GM18499 (cell line): ENCODE measurements around the gene PALMD.

Experiments
- ATAC-seq: cut with Tn5 transposase; IDR thresholded peaks from one replicate; pipeline ENCODE4 v1.9.1; 2021; ENCODE audit warnings: moderate number of reproducible peaks; ENCODE audit not compliant: insufficient read depth, unreplicated experiment

The PALMD gene

DNA sequence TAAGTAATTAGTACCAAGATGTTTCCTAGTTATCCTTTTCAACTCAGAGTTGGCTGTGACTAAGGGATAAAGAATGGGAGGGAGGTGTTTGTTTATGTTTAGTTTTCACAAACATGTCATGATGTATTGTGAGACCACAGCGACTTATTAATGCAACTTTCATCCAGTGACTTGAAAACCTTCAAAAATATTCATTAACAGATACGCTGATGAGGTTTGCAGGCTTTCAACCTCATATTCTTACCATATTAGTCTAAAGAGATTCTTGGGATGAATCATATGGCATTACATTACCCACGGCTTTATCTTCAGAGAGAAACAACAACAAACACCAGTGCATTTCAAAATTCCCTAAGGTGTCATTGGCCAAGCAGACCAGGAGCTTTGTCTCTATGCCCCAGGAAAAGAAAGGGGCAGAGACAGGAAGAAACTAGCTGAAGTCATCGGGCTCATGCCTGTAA lies 36.4 kb downstream of the PALMD start:
- ATAC-seq = no peak

DNA sequence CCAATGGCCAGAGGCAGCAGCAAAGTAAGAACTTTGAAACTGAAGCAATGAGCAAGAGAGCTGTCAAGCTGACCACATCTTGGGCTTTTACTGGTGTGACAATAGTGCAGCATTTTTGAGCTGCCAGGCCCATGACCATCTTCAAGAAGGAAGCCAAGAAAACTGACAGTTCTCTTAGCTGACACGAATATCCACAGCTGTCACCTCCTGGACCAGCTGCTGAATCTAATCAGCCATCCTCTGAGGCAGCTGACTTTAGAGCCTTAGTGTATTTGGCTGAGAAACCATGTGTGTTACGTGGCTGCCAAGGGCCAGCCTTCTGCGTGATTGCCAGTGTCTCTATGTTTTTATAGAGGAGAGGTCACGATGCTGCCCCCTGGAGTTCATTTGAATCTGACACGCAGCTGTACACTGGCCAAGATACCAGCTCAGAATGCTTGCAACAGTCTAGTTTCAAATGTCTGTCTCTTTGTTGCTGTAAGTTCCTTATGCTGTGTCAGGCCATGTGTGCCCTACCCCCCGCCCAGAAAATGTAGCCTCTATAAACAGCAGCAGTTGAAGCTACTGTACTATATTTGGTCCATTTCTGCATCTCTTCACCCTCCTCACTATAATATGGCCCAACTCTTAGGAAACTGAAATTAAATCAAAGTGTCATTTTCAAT lies 39.7 kb downstream of the PALMD start:
- ATAC-seq = peak; percentile 82

DNA sequence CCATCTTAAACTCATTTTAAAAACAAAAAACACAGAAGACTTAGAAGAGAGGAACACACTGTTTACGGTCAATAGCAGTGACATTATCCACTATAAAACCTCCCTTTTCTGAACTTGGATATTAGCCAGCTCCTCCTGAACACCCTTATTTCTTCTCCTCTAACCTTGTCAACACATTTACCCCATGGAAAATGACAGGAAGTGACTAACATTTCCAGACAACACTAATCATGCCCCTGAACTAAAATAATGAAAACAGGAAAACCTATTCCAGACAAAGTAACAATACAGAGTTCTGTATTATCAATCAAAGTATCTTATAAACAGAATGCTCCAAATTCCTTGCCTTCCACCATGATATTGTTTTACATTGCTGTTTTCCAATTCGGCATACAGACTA lies 45.3 kb downstream of the PALMD start:
- ATAC-seq = no peak

DNA sequence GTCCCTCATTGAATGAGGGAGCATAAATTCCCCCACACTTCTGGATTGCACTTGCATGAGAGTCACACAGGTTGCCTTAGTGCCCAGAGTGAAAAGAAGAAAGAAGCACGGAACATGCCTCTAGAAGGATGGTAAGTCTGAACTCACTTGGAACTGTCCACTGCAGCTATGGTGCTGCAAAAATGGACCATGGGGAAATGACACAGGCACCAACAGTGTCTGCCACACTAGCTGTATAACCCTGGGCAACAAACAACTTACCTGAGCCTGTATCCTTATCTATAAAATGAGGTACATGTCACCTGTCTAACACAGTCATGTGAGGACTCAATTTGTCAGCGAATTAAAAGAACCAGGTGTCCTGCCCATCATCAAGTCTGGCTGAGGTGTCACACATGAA lies 50.7 kb downstream of the PALMD start:
- no peak for ATAC-seq

DNA sequence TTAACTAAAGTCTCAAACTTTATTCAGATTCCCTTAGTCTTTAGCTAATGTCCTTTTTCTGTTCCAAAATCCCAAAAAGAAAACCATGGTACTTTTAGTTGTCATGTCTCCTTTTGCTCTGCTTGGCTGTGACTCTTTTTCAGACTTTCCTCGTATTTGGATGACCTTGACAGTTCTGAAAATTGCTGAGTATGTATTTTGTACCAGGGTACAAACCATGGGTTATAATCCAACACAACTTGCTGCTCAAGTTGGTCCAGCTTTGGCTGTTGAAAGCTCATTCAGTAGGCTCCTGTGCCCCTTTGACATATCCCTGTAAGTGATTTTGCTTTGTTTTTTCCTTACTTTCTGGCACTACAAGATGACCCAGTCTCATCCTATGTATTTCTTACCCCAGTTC lies 51.7 kb downstream of the PALMD start:
- ATAC-seq = no peak

DNA sequence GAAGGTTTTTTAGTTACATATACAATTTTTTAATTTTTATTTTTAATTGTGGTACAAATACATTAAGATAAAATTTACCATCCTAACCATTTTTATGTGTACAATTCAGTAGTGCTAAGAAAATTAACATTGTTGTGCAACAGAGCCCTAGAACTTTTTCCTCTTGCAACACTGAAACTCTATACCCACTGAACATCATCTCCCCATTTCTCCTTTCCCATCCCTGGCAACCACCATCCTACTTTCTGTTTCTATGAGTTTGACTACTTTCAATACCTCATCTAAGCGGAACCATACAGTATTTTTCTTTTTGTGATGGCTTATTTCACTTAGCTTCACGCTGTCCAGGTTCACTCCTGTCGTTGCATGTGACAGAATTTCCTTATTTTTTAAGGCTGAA lies 54.1 kb downstream of the PALMD start:
- ATAC-seq = no peak

DNA sequence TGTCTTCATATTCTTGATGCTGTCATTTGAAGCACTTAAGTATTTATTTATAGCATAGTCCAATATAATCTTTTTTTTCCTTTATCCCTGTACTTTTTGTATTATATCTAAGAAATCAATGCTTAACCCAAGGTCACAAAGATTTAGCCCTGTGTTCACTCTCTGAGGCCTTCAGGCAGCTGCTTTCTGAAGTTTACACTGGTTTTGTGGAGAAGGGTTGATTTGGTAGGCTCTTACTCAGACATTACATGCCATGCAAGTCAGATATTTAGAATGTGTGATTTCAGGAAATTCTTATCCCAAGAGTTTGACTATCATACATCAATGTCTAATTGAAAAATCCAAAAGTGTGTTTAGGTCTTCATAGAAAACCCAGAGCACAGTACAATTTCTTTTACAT lies 56.3 kb downstream of the PALMD start:
- no peak for ATAC-seq

DNA sequence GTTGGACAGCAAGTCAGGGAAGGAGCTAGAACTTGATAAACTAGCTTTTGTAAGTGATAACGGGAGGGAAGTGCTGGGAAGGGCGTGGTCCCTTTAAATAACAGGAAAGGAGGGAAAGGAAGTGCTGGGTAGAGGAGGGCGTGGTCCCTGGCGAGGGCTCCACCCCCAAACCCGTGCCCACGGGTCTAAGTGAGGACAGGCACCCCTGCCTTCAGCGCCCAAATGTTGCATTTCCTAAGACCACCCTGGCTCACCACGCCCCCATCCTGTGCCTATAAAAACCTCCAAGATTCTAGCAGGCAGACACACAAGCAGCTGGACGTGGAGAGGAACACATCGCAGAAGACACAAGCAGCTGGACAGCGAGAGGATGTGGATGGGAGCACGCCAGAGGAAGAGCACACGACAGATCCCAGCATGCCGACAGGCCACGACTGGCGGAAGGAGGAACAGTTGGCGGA lies 58.5 kb downstream of the PALMD start:
- no peak for ATAC-seq

DNA sequence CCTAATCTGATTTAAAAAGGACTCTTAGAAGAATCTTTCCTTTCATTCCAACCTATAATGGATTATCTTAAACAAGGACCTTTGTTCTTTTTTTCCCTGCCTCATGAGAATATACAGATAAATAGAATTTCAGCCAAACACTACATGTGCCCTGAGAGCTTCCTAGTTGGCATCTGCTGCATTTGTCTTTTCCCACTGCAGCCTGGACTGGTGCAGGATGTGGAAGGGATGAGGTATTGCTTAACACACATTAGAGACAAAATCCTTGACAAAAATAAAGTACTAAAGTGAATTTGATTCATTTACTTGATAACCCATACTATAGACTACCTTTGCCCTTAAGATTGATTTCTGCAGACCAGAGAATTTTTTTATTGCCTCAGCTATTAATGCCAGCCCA lies 59.5 kb downstream of the PALMD start:
- ATAC-seq = no peak

DNA sequence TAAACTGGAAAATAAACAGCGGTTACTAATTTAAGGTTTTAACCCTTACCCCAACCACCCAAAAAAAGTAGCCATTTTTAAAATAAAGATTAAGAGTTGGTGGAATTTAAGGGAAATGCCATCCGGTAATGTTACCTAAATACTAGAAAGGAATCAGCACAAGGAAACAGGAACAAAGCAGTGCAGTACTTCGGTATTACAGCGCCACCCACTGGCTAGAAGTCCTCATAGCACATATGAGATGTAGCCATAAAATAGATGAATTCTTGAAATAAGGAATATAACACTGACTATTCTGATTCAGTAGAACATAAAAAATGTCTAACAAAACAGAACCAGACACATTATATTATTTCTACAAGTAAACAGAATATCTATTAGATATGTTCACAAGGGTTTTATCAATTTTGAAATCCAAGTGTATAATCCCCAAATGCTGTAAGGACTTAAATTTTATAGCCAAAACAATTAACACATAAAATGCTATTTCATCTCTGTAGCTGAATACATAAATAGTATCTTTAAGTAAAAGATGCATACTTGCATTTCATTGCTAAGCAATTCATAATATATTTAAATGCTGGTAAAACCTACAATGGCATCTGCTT lies 61.7 kb downstream of the PALMD start:
- peak; percentile 59 for ATAC-seq

DNA sequence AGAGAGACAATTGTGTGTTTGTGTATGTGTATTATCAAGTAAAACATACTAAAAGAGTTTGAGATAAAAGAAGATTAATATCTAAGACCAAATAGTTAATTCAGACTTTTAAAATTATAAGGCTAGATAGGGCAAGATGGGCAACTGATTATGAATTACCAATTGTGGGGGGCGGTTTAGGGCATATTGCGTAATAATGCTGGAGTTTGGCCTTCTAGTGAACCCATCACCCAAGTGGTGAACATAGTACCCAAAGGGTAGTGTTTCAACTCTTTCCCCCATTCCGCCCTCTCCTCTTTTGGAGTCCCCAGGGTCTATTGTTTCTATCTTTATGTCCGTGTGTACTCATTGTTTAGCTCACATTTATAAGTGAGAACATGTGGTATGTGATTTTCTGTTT lies 65.1 kb downstream of the PALMD start:
- no peak for ATAC-seq

DNA sequence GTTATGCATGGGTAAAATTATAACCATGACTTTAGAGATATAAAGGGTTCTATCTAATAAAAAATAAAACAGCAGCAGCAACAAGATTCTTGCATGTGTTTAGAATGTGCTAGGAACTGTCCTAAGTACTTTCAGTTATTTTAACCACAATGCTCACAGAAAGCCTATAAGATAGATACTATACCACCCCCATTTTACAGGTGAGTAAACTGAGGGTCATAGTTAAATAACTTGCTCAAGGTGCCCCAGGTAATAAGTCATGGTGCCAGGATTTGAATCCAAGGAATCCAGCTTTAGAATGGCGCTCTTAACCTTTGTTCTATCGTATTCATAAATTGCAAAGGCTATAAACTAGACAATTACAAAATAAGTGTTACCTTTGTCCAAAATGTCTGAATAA lies 67.1 kb downstream of the PALMD start:
- ATAC-seq = no peak

DNA sequence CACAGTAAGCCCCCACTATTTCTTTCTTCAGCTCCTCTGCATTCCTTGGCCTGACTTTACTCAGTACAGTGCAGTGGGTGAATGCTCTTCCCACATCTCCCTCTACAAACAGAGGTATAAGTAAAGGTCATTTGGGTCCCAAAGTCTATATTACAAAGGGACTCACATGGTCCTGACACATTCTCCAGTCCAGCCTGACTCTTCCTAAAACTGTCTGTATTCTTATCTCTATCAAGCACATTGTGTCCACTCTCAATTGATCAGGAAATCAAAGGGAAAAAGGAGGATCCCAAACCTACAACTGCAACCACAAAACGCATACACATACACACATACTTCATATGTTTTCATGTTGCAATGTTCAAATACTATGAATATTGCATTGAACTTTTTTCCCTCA lies 71.1 kb downstream of the PALMD start:
- ATAC-seq = no peak

DNA sequence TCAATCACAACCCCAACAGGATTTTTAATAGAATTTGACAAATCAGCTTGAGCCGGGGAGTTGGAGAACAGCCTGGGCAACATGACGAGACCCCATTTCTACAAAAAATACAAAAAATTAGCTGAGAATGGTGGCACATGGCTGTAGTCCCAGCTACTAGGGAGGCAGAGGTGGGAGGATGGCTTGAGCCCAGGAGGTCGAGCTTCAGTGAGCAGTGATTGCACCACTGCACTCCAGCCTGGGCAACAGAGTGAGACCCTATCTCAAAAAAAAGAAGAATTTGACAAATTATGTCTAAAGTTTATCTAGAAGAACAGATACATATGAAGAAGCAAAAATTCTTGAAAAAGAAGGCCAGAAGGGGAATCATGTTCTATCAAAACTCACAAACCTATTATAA lies 77.3 kb downstream of the PALMD start:
- no peak for ATAC-seq

DNA sequence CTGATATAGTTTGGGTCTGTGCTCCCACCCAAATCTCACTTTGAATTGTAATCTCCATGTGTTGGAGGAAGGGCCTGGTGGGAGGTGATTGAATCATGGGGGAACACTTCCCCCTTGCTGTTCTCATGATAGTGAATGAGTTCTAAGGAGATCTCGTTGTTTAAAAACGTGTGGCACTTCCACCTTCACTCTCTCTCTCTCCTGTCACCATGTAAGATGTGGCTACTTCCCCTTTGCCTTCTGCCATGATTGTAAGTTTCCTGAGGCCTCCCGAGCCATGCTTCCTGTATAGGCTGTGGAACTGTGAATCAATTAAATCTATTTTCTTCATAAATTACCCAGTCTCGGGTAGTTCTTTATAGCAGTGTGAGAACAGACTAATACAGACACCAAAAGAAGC lies 80.1 kb downstream of the PALMD start:
- ATAC-seq = no peak

DNA sequence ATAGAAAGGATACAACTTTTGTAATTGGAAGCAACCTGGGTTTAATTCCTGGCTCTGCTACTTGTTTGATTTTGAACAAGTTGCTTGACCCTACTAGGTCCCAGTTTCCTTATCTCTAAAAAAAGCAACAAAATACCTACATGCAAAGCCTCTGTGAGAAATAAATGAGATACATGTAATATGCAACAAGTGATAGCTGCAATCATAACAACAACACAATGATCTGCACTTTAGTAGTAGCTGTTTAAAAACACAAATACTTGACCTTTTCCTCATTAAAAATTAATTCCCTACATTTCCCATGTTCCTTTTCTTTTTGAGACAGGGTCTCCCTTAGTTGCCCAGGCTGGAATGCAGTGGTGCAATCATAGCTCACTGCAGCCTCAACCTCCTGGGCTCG lies 80.5 kb downstream of the PALMD start:
- no peak for ATAC-seq

DNA sequence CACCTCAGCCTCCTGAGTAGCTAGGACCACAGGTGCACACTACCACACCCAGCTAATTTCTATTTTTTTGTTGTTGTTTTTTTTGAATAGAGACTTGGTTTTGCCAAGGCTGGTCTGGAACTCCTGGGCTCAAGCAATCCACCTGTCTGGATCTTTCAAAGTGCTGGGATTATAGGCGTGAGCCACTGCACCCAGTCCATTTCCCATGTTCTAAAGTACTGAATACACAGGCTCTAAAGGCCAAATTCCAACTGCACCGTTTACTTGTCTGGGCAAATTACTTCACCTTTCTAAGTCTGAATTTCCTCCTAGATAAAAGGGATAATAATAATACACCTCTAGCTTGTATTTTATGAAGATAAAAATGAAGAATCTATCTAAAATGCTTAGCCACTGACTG lies 80.9 kb downstream of the PALMD start:
- ATAC-seq = no peak

DNA sequence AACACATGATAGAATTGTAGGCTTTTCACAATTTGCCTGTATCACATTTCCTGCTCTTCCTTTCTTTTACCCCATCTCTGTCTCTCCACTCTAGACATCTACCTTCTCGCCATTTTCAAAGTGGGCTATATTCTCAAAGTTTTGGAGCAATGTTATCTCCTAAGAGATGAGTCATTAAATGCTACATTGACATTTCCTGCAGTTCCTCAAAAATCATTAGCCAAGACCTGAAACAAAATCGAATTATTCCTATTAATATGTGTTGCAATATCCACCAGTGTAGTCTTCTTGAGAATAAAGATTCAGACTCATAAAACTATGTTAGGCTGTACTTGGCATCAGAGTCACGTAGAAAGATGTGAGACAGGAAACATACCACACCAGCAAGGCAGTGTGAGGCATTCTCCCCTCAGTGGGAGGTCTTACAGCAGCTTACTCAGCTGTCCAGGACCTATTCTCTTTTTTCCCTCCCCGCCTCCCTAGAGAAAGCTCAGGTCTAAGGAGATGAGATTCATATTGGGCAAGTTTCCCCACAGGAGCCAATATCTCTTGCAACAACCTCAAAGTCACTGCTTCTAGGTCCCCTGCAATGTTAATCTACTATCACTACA lies 81.8 kb downstream of the PALMD start:
- no peak for ATAC-seq

DNA sequence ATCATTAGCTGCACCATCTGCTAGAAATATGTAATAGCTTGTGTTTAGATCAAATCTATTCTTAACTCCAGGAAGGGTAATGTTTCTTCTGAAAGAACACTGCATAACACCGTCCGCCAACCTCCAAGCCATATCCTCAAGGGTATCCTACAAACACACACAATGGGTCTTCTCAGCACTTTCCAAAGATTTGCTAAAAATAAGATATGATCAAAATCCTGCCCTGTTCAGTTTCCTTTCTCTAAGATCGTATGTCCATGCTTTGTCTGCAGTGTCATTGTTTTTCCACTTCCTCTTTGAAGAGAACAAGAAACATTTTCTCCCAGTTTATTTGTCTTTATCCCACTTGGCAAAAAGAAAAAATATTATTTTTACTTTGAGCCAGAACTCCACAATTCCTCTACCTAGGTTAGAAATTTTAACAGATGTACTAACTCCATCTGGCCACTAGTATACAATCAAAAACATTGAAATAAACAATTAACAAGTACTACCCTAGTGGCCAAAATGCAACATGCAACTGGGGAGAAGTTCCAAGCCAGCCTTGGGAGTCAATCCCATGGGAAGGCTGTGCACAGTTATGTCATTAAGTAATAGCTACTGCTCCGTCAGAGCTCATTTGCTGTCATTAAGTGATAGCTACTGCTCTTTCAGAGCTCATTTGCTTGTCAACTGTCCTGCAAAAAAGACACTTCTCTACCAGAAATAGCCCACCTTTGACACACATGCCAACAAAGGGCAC lies 82.8 kb downstream of the PALMD start:
- no peak for ATAC-seq

DNA sequence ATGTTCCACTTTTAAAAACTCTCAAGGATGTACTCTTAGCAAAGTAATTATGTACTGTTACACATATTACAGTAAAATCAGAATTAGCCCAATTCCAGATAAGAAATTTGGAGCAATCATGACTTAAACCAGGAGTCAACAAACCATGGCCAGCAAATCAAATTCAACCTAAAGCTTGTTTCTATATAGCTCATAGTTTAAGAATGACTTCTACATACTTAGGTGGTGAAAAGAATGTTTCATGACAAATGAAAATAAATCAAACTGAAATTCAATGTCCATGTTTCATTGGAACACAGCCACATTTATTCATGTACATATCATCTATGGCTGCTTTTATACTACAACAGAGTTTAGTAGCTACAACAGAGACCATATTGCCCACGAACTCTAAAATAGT lies 85.5 kb downstream of the PALMD start:
- no peak for ATAC-seq

DNA sequence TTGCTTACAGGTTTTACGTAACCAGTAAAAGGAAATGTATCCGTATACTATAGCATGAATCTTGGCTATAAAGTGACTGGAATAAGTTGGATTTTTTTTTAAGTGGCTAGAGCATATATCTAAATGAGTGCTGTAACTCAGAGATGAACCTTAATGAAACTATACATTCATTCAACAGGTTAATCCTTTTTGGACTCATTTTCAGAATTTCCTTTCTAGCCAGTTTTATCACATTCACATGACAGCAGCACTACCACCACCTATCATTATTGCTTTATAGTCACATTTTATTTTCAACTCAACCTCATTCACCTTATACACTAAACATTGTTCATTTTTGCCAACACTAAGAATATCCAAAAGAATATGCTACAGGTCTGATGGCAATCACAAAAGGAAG lies 89.9 kb downstream of the PALMD start:
- no peak for ATAC-seq
